SK-N-SH treated with all-trans-retinoic acid at 6 μM for 48 hours (cell line): ENCODE measurements around the gene SLC2A1.

Experiments used
- ATAC-seq: fragments of 200-7000 bp; cut with Tn5 transposase; 3 replicates; pipeline ENCODE4 v1.9.1; 2020; ENCODE audit warnings: mild to moderate bottlenecking, moderate library complexity
- ARNTL ChIP-seq: fragments of 450-650 bp; formaldehyde crosslinking; IDR thresholded peaks from 2 replicates; pipeline ENCODE4 v1.5.0; 2020; ENCODE audit warnings: low read depth, mild to moderate bottlenecking, moderate library complexity, borderline replicate concordance
- BACH2 ChIP-seq: fragments of 250-450 bp; sonication (Bioruptor Pico); IDR thresholded peaks from 2 replicates; pipeline ENCODE4 v1.9.0; 2021; ENCODE audit warnings: mild to moderate bottlenecking, borderline replicate concordance
- CSDC2 ChIP-seq: fragments of 250-450 bp; sonication (Bioruptor Pico); IDR thresholded peaks from 2 replicates; pipeline ENCODE4 v1.5.0; 2020; ENCODE audit warnings: mild to moderate bottlenecking, moderate library complexity
- ESRRG ChIP-seq: fragments of 250-450 bp; sonication (Bioruptor Pico); IDR thresholded peaks from 2 replicates; pipeline ENCODE4 v1.6.1; 2021; ENCODE audit warnings: mild to moderate bottlenecking
- GLIS3 ChIP-seq: fragments of 250-450 bp; sonication (Bioruptor Pico); IDR thresholded peaks from 2 replicates; pipeline ENCODE4 v1.5.0; 2020; ENCODE audit warnings: mild to moderate bottlenecking, moderate library complexity
- ISL1 ChIP-seq: fragments of 250-450 bp; sonication (Bioruptor Pico); IDR thresholded peaks from 2 replicates; pipeline ENCODE4 v2.1.2; 2022; ENCODE audit warnings: mild to moderate bottlenecking, moderate library complexity
- PPARA ChIP-seq: fragments of 250-450 bp; sonication (Bioruptor Pico); IDR thresholded peaks from 2 replicates; pipeline ENCODE4 v1.5.0; 2020; ENCODE audit warnings: mild to moderate bottlenecking, borderline replicate concordance
- RARB ChIP-seq: fragments of 250-450 bp; sonication (Bioruptor Pico); IDR thresholded peaks from 2 replicates; pipeline ENCODE4 v1.8.0; 2021; ENCODE audit warnings: mild to moderate bottlenecking, moderate library complexity
- TOX ChIP-seq: fragments of 250-450 bp; sonication (Bioruptor Pico); IDR thresholded peaks from 2 replicates; pipeline ENCODE4 v1.8.0; 2021; ENCODE audit warnings: mild to moderate bottlenecking, moderate library complexity, borderline replicate concordance
- TSHZ2 ChIP-seq: fragments of 250-450 bp; sonication (Bioruptor Pico); IDR thresholded peaks from 2 replicates; pipeline ENCODE4 v1.5.0; 2020; ENCODE audit warnings: mild to moderate bottlenecking, moderate library complexity
- ZFP3 ChIP-seq: fragments of 250-450 bp; sonication (Bioruptor Pico); IDR thresholded peaks from 2 replicates; pipeline ENCODE4 v1.5.0; 2020; ENCODE audit warnings: mild to moderate bottlenecking, moderate library complexity
- ZFP30 ChIP-seq: fragments of 450-650 bp; formaldehyde crosslinking; IDR thresholded peaks from 2 replicates; pipeline ENCODE4 v1.5.0; 2022; ENCODE audit warnings: mild to moderate bottlenecking, moderate library complexity
- ZNF565 ChIP-seq: fragments of 450-650 bp; formaldehyde crosslinking; conservative IDR thresholded peaks from 2 replicates; pipeline ENCODE4 v1.5.0; 2020; ENCODE audit warnings: low read depth, mild to moderate bottlenecking, moderate library complexity
- ZNF70 ChIP-seq: fragments of 450-650 bp; formaldehyde crosslinking; IDR thresholded peaks from 2 replicates; pipeline ENCODE4 v1.5.0; 2020; ENCODE audit warnings: mild to moderate bottlenecking, moderate library complexity
- ZNF8 ChIP-seq: fragments of 450-650 bp; formaldehyde crosslinking; IDR thresholded peaks from 2 replicates; pipeline ENCODE4 v1.5.0; 2020; ENCODE audit warnings: mild to moderate bottlenecking, moderate library complexity
- TF ChIP-seq, protein P1 (sequence below): fragments of 250-450 bp; sonication (Bioruptor Pico); IDR thresholded peaks from 2 replicates; pipeline ENCODE4 v1.5.1; 2021; ENCODE audit warnings: mild to moderate bottlenecking, moderate library complexity
- TF ChIP-seq, protein P2 (sequence below): fragments of 250-450 bp; sonication (Bioruptor Pico); IDR thresholded peaks from 2 replicates; pipeline ENCODE4 v1.8.0; 2021; ENCODE audit warnings: low read depth, mild to moderate bottlenecking, moderate library complexity, borderline replicate concordance
- TF ChIP-seq, protein P3 (sequence below): fragments of 250-450 bp; sonication (Bioruptor Pico); IDR thresholded peaks from 2 replicates; pipeline ENCODE4 v1.8.0; 2020; ENCODE audit warnings: mild to moderate bottlenecking, moderate library complexity, borderline replicate concordance
- TF ChIP-seq, protein P4 (sequence below): fragments of 250-450 bp; sonication (Bioruptor Pico); IDR thresholded peaks from 2 replicates; pipeline ENCODE4 v1.5.1; 2020; ENCODE audit warnings: low read depth, mild to moderate bottlenecking, moderate library complexity

SLC2A1 gene

DNA sequence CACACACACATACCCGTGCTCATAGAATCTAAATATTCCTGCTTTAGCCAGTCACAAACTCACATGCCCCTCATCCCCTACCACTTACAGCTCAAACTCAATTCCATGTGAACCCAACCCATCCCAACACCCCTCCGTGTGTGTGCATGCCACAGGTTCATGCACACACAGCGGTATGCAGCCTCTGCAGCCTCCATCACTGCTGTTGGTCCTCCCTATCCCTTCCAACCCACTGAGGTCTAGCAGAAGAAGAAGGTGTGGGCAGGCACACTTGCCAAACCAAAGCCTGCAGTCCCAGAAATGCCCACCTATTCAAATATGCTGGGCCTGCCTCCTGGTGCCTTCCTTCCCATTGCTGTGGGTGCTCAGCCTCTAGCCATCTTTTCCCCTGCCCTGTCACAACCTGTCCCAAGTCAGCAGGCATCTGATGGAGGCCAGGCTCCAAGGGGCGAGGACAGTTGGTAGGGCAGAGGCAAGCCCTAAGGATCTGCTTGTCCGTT, 26.2 kb downstream of the SLC2A1 start:
- TF ChIP-seq, protein P1, sequence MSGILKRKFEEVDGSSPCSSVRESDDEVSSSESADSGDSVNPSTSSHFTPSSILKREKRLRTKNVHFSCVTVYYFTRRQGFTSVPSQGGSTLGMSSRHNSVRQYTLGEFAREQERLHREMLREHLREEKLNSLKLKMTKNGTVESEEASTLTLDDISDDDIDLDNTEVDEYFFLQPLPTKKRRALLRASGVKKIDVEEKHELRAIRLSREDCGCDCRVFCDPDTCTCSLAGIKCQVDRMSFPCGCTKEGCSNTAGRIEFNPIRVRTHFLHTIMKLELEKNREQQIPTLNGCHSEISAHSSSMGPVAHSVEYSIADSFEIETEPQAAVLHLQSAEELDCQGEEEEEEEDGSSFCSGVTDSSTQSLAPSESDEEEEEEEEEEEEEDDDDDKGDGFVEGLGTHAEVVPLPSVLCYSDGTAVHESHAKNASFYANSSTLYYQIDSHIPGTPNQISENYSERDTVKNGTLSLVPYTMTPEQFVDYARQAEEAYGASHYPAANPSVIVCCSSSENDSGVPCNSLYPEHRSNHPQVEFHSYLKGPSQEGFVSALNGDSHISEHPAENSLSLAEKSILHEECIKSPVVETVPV (CRISPR knock-in tag), result no peak
- ATAC-seq, result no peak

DNA sequence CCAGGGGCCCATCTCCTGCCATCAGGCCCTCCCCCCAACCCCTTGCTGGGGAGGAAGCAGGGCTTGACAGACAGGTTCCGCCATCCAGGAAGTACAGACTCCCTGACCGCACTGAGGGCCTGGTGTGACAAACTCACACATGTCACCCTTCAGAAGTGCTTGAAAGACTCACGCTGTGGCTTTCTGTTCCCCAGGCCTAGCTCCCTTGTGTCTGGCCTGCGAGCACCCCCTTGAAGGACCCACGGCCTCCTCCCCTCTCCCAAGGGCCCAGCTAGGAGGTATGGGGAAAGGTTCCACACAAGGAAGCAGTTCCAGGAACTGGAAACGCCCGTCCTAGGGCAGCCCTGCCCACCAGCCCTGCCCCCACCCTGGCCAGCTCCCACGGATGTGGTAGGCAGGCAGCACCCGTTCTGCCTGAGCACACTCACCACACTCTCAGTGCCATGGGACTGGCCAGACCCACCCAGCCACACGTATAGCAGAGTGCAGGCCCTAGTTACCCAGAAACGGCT, 26.7 kb downstream of the SLC2A1 start:
- no peak for TF ChIP-seq ZNF565 (CRISPR knock-in tag)
- TF ChIP-seq, all 23 proteins: peak for 0
- ATAC-seq, result no peak

DNA sequence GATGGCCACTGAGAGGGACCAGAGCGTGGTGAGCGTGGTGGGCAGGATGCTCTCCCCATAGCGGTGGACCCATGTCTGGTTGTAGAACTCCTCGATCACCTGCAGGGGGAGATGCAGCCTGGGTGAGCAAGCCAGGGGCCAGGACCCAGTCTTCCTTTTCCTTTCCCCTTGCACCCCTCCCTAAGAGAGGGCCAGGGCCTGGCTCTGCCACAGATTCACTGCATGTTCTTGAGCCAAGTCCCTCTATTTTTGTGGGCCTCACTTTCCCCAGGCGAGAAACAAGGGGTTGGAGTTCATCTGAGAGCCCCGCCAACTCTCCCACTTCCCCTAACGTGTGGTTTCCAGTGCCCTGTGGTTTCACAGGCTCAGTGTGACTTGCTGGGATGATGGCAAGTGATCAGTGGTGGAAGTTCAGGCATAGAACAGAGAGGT, 27.5 kb downstream of the SLC2A1 start:
- TF ChIP-seq, protein P2, sequence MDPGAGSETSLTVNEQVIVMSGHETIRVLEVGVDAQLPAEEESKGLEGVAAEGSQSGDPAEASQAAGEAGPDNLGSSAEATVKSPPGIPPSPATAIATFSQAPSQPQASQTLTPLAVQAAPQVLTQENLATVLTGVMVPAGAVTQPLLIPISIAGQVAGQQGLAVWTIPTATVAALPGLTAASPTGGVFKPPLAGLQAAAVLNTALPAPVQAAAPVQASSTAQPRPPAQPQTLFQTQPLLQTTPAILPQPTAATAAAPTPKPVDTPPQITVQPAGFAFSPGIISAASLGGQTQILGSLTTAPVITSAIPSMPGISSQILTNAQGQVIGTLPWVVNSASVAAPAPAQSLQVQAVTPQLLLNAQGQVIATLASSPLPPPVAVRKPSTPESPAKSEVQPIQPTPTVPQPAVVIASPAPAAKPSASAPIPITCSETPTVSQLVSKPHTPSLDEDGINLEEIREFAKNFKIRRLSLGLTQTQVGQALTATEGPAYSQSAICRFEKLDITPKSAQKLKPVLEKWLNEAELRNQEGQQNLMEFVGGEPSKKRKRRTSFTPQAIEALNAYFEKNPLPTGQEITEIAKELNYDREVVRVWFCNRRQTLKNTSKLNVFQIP (CRISPR knock-in tag), result no peak
- no peak for TF ChIP-seq ARNTL (CRISPR knock-in tag)
- TF ChIP-seq TSHZ2, result no peak
- no peak for TF ChIP-seq ZFP3
- no peak for TF ChIP-seq TOX (CRISPR knock-in tag)
- TF ChIP-seq ZNF565 (CRISPR knock-in tag), result no peak
- TF ChIP-seq BACH2, result no peak
- no peak for TF ChIP-seq PPARA (CRISPR knock-in tag)
- no peak for TF ChIP-seq ISL1 (CRISPR knock-in tag)
- TF ChIP-seq GLIS3 (CRISPR knock-in tag), result no peak
- TF ChIP-seq RARB (CRISPR knock-in tag), result no peak
- no peak for TF ChIP-seq ZNF70 (CRISPR knock-in tag)
- TF ChIP-seq ZFP30 (CRISPR knock-in tag), result no peak
- TF ChIP-seq ESRRG (CRISPR knock-in tag), result no peak
- TF ChIP-seq, protein P1 (CRISPR knock-in tag), result no peak
- no peak for TF ChIP-seq ZNF8 (CRISPR knock-in tag)
- TF ChIP-seq CSDC2 (CRISPR knock-in tag), result no peak
- TF ChIP-seq, protein P3, sequence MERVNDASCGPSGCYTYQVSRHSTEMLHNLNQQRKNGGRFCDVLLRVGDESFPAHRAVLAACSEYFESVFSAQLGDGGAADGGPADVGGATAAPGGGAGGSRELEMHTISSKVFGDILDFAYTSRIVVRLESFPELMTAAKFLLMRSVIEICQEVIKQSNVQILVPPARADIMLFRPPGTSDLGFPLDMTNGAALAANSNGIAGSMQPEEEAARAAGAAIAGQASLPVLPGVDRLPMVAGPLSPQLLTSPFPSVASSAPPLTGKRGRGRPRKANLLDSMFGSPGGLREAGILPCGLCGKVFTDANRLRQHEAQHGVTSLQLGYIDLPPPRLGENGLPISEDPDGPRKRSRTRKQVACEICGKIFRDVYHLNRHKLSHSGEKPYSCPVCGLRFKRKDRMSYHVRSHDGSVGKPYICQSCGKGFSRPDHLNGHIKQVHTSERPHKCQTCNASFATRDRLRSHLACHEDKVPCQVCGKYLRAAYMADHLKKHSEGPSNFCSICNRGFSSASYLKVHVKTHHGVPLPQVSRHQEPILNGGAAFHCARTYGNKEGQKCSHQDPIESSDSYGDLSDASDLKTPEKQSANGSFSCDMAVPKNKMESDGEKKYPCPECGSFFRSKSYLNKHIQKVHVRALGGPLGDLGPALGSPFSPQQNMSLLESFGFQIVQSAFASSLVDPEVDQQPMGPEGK (CRISPR knock-in tag), result no peak
- TF ChIP-seq, protein P4, sequence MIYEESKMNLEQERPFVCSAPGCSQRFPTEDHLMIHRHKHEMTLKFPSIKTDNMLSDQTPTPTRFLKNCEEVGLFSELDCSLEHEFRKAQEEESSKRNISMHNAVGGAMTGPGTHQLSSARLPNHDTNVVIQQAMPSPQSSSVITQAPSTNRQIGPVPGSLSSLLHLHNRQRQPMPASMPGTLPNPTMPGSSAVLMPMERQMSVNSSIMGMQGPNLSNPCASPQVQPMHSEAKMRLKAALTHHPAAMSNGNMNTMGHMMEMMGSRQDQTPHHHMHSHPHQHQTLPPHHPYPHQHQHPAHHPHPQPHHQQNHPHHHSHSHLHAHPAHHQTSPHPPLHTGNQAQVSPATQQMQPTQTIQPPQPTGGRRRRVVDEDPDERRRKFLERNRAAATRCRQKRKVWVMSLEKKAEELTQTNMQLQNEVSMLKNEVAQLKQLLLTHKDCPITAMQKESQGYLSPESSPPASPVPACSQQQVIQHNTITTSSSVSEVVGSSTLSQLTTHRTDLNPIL (CRISPR knock-in tag), result no peak
- TF ChIP-seq, all 23 proteins: peak for 0
- peak; percentile 87 for ATAC-seq
